Measurements from ENCODE around the gene PIH1D1.

PIH1D1 gene

DNA sequence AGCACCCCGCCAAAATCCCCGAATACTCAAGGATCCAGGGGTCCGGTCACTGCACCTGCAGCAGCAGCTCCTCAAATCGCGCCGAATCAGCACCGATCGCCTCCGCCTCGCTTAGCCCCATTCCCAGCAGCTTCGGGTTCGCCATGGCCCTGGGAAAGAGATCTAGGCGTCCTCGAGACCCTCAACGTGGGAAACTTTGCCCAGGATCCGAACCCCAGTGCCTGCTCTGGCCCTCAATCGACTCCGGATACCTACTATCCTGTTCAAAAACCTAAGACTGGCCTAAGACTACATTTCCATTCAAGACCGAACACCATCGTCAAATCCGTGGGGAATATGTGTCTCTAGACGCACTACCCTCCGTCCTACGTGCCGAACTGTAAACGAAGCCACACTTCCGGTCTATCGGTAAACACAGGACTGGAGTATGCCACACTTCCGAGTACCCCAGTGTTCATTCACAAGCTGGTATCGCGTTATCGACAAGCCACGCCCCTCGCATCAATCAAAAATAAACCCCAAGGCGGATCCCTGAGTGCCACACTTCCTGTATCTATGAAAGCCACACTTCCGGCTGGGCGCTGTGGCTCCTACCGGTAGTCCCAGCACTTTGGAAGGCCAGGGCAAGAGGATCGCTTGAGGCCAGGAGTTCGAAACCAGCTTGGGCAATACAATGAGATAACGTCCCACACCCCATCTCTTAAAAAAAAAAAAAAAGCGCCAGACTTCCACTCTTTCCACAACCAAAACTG lies at the start of gene PIH1D1:
Gene PIH1D1, minus strand, starts transcription at position 385 of the 752 bp plus-strand sequence. Its CDS starts 240 bp downstream, at position 145.
- DNase-seq (ENCODE audit: low read depth in 3 of 3), result peak; percentile 91 to 94 (median 94)

DNA sequence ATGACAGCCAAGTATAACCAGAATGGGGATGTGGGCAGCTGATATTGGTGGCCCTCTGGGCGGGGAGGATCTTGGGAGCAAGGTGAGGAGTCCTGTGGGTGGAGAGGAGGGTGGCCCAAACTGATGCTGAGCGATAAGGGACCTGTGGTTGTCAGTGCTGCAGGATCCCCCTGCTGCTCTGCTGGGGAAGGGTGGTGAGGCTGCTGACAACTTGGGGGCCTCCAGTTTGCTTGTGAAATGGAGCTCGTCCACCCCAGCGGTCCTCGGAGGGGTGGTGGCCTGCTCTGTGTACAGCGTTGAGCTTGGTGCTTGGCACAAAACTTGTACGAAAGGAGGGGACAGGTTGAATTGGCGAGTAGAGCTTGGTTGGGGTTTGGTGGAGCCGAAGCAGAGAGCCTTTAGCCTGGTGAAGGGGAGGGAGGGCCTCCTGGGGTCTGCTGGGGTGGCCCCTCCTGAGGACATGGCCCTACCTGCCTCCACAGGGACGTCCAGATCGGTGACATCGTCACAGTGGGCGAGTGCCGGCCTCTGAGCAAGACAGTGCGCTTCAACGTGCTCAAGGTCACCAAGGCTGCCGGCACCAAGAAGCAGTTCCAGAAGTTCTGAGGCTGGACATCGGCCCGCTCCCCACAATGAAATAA lies 47.5 kb upstream of the PIH1D1 start:
- no peak for DNase-seq (ENCODE audit: low read depth in 3 of 3)

DNA sequence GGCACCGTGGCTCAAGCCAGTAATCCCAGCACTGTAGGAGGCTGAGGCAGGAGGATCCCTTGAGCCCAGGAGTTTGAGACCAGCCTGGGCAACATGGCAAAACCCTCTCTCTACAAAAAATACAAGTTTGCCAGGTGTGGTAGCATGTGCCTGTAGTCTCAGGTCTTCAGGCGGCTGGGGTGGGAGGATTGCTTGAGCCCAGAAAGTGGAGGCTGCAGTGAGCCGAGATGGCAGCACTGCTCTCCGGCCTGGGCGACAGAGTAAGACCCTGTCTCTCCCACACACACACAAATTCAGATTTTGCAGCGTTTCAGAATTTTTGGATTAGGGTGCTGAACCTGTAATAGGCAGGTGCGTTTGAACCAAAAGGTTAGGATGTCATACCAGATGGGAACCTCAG lies 46.9 kb upstream of the PIH1D1 start:
- DNase-seq (ENCODE audit: low read depth in 3 of 3), result no peak

DNA sequence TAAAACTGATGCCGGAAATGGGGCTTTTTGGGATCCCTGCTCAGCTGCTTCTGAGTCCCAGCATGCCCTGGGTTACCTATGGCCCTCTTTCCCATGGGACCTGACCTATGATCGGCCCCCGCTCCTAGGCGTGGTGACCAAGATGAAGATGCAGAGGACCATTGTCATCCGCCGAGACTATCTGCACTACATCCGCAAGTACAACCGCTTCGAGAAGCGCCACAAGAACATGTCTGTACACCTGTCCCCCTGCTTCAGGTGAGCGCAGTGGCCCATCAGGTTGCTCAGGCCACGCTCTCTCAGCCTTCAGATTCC lies 46.1 kb upstream of the PIH1D1 start:
- DNase-seq (ENCODE audit: low read depth in 3 of 3), result no peak

DNA sequence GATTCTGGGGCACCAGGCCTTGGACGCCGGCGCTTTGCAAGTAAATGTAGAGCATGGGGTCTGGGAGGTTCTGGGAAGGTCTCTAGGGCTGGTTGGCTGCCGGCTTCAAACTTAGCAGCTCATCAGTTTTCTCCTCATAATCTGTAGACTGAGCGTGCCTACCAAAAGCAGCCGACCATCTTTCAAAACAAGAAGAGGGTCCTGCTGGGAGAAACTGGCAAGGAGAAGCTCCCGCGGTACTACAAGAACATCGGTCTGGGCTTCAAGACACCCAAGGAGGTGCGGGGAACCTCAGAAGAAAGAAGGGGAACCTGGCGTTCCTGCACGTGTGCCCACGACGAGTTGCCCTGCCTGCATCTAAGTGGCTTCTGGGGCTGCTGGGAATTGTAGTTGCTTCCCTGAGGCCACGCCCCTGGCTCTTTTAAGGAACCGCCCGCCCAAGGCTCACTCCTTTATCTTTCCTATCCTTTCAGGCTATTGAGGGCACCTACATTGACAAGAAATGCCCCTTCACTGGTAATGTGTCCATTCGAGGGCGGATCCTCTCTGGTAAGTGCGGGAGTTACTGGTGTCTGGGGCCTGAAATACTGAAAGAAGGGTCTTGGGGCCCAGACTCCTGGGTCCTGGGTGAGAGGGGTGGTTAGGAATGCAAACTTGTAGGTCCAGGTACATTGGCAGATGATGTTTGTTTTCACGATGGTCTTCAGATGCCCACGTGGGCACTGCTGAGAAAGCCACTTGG lies 45.6 kb upstream of the PIH1D1 start:
- DNase-seq (ENCODE audit: low read depth in 3 of 3), result peak in 1 of 3 donors; percentile 64

DNA sequence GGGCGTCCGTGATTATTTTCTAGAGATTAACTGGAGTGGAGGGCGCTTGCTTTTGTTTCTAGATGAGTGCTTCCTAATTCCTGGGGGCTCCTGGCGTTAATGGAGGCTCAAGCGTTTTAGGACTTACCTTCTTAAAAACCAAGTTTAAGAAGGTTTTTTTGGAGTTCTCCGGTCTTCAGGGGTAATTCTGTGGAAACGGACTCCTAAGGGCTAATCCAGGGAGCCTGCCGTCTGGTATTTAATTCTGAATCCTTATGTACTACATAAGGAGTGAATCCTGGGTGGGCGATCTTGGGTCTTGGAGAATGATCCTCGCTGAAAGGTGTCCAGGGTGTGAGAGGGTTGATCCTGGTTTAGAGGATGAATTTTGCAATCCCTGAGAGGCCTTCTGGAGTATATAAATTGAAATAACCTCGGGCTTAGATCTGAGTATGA lies 45.0 kb upstream of the PIH1D1 start:
- DNase-seq (ENCODE audit: low read depth in 3 of 3), result no peak

DNA sequence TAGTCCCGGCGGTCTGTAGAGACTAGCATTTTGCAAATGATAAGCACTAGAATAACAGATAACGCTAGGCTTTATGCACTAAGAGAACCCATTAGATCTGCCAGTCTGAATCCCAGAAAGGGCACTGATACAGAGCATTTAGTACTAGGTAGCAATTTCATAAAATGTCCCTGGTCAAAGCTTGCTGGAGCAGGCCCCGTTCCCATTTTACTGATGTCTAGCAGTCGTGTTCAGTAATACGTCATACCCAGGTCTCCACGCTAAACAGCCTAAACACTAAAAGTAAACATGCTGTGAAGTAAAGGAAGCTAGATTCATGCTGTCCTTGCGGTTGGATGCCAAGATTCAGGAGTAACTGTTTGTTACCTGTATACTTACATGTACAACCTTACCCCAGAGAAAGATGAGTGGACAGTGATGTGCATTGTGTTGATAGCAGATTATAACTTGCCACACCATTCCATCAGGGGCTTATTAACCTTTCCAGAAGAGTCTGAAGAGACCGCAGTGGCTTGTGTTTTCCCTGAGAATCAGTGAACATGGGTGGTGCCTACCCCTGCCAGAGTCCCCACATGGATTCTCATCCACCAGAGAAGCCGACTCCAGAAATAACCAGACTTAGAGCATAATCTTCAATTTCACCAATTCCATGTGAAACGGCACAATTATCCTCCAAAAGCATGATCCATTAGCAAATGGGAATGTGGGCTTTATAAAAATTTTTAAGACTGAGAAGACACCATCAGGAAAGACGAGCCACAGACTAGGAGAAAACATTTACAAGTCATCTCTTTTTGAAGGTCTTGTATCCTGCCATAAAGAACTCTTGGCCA lies 41.2 kb upstream of the PIH1D1 start:
- no peak for DNase-seq (ENCODE audit: low read depth in 3 of 3)

DNA sequence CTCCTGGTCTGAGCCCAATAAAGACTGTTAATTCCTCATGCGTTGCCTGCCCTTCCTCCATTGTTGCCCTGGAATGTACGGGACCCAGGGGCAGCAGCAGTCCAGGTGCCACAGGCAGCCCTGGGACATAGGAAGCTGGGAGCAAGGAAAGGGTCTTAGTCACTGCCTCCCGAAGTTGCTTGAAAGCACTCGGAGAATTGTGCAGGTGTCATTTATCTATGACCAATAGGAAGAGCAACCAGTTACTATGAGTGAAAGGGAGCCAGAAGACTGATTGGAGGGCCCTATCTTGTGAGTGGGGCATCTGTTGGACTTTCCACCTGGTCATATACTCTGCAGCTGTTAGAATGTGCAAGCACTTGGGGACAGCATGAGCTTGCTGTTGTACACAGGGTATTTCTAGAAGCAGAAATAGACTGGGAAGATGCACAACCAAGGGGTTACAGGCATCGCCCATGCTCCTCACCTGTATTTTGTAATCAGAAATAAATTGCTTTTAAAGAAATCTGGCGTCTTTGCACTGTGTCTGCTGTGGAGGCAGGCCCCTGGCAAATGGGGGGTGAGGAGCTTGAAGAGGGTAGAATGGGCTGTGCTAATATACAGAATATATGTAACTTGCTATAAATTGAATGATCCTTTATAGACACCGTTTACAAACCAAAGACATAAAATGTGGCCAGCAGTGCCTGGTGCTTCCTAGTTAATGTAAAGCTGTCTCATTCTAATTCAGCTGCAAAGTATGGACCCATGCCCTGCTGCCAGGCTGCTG lies 40.4 kb upstream of the PIH1D1 start:
- no peak for DNase-seq (ENCODE audit: low read depth in 3 of 3)

DNA sequence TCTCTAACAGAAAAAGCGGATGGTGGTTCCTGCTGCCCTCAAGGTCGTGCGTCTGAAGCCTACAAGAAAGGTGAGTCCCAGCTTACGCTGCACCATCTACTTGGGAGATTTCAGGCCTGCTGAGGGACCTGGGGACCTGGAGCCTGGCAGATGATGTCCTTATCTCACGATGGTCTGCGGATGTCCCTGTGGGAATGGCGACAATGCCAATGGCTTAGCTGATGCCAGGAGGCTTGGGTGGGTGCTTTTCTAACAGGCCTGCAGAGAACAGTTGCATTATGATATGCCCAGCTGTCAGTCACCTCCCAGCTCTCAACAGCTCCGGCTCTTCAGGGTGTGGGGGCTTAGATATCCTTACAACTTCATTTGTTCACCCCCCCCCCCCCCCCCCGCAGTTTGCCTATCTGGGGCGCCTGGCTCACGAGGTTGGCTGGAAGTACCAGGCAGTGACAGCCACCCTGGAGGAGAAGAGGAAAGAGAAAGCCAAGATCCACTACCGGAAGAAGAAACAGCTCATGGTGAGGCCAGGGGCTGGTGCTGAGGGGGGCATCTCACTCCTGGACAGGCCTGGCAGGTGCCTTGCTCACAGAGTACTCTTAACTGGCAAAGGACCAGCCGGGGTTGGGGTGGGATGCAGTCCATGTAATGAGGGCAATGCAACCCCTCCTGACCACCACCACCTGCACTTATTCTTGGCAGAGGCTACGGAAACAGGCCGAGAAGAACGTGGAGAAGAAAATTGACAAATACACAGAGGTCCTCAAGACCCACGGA lies 39.6 kb upstream of the PIH1D1 start:
- no peak for DNase-seq (ENCODE audit: low read depth in 3 of 3)

DNA sequence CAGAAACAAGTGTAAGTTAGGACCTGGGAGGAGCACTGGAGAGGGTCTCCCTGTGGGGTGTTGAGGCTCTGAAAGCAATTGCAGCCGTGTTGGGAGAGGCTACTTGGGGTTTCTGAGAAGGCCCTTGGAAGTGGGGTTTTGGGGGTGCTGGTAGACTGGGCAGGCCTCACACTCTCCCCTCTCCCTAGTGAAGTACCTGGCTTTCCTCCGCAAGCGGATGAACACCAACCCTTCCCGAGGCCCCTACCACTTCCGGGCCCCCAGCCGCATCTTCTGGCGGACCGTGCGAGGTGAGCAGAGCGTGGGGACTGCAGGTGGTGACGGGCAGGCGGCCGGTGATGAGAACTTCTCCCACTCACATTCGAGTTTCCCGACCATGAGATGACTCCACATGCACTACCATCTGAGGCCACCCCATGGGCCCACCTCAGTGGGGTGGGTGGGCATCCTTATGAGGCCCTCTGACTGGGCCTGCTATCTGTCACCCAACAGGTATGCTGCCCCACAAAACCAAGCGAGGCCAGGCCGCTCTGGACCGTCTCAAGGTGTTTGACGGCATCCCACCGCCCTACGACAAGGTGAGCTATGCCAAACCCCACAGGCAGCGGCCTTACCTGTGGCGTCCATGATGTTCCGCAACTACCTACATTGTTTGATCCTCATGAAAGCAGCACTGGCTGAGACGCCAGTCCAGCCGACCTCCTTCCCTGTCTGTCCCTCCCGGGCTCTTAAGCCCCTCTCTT lies 38.8 kb upstream of the PIH1D1 start:
- no peak for DNase-seq (ENCODE audit: low read depth in 3 of 3)

DNA sequence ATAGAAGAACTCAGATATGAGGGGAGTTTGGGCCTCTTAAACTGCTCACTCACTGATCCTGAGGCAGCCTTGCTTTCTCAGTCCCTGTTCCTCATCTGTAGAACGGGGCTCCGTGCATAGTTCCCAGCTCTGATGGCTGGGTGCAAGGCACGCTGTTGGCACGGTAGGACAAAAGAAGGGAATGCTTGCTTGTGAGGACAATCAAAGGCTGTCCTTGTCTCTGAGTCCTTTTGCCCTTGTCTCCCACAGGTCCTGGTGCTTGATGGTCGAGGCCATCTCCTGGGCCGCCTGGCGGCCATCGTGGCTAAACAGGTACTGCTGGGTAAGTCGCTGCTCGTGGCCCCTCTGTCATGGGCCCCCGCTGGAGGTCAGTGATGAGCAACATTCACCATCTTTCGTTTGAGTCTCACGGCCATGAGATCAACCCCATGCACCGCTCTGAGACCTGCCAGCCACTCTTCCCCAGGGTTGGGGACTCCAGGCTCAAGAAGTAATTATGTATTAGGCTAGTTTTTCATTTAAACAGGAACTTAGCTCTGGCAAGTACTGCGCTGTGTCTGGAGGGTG lies 38.1 kb upstream of the PIH1D1 start:
- DNase-seq (ENCODE audit: low read depth in 3 of 3), result no peak

DNA sequence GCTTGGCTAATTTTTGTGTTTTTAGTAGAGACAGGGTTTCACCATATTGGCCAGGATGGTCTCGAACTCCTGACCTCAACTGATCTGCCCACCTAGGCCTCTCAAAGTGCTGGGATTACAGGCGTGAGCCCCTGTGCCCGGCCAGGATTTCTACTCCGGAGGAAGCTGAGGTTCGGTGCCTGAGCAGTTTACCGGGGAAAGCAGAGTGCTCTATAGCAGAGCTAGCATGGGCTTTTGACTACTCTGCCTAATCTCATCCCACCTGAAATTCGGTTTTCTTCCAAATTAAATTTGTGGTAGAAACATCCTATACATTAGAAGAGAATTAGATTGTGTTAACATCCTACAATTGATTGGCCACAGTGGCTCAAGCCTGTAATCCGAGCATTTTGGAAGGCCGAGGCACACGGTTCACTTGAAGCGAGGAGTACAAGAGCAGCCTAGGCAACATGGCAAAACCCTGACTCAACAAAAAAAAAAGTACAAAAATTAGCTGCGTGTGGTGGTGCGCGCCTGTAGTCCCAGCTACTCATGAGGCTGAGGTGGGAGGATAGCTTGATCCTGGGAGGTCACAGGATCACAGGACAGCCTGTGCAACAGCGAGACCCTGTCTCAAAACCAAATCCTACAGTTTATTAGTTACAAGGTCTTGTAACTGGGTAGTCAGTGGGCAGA lies 37.4 kb upstream of the PIH1D1 start:
- DNase-seq (ENCODE audit: low read depth in 3 of 3), result no peak

DNA sequence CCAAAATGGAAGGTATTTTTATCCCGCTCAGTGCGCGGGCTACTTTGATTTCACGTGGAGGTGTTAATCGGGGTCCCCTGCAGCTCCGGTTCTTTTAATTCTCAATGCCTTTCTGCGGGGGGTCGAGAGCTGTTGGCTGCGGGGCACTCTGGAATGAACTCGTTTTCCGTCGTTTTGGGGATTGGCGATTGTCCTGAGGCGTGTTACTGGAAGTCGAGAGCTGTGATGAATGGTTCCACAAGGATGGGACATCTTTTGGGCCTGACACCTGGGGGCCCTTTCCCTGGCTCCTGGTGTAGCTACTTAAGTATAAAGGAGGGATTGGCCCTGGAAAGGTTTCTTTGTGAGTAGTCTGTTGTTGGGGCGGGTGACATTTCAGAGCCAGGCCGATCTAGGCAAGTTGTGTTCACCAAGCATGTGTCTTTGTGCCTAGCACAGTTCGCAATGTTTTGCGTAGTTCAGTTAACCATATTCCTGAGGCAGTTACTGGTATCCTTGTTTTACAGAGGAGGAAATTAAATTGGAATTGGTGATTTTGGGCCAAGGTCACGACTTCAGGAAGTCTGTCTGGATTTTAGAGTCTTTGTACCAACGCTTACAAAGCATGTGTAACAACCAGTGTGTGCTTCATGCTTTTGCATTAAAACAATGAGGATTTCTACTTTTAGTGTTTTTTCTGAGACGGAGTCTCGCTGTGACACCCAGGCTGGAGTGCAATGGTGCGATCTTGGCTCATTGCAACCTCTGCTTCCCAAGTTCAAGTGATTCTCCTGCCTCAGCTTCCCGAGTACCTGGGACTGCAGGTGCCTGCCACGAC lies 36.6 kb upstream of the PIH1D1 start:
- DNase-seq (ENCODE audit: low read depth in 3 of 3), result no peak

DNA sequence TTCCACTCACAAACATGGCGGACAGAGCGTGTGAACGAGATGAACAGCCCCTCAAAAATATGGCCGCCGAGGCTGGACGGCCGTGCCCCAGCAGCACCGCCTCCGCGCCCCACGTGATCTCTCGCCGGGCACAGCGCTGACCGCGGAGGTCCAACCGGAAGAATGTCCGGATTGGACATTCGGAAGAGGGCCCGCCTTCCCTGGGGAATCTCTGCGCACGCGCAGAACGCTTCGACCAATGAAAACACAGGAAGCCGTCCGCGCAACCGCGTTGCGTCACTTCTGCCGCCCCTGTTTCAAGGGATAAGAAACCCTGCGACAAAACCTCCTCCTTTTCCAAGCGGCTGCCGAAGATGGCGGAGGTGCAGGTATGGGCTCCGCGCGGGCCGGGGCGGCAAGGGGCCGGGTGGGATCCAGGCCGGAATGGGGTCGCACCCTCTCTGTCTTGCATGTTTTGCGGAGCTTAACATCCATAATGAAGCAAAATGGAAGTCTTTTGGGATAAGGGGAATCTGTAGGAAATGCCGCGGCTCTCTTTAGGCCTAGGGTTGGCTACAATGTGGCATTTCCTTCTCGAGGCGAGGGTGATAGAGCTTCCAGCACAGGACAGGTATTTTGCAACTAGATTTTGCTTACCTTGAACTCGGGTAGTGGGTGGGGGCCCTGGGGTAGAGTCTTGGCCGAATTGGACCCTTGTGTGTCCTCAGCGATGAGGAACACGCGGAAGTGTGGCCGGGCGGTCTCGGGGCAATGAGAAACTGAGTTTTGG lies 35.8 kb upstream of the PIH1D1 start, which contains the start of gene RPL13A:
Gene RPL13A, plus strand, starts transcription at position 332 of the 769 bp plus-strand sequence. Its CDS starts 22 bp downstream, at position 354.
- peak; percentile 99 to 100 (median 100) for DNase-seq (ENCODE audit: low read depth in 3 of 3)

DNA sequence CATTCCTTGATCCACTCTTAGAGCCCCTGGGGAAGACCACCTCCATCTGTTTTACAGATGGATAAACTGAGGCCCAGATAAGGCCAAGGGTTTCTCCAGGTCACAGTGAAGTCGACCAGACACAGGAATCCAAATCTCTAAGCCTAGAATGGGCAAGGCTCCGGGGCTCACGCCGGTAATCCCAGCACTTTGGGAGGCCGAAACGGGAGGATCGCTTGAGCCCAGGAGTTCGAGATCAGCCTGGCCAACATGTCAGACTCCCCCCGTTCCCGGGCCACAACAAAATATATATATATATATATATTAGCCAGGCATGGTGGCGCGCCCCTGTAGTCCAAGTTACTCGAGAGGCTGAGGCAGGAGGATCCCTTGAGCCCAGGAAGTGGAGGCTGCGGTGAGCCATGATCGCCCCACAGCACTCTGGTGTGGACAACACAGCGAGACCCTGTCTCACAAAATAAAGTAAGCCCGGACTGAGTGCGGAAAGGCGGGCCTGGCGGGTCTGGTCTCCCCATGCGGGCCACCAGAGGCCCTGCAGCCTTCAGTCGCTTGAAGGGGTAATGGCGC lies 35.2 kb upstream of the PIH1D1 start:
- no peak for DNase-seq (ENCODE audit: low read depth in 3 of 3)

DNA sequence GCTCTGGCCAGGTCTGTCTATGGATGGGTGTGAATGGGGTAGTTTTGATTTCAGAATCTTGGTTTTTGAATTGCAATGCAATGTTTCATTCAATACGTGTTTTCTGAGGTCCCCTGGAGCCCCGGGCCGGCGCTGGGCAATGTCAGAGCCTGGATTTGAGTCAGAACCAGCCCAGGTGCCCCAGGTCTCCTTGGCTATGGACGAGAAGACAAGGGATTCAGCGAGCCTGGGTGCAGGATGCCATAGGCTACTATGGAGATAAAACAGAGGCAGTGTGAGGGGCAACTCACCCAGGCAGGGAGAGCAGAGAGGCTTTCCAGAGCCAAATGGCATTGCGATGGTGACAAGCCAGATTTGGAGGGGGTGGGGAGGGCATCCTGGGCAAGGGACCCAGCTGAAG lies 34.6 kb upstream of the PIH1D1 start:
- no peak for DNase-seq (ENCODE audit: low read depth in 3 of 3)
